GM19397 (cell line): ENCODE results near the gene SERPINB1.
"Not testable (repeated sequence)": the region's sequence is repeated elsewhere in the genome, so short reads cannot be mapped to it uniquely, and the experiment has no call there.

Source experiments
- ATAC-seq: cut with Tn5 transposase; IDR thresholded peaks from one replicate; pipeline ENCODE4 v1.9.1; 2021; ENCODE audit warnings: mild to moderate bottlenecking, moderate library complexity; ENCODE audit not compliant: unreplicated experiment

SERPINB1 gene

DNA sequence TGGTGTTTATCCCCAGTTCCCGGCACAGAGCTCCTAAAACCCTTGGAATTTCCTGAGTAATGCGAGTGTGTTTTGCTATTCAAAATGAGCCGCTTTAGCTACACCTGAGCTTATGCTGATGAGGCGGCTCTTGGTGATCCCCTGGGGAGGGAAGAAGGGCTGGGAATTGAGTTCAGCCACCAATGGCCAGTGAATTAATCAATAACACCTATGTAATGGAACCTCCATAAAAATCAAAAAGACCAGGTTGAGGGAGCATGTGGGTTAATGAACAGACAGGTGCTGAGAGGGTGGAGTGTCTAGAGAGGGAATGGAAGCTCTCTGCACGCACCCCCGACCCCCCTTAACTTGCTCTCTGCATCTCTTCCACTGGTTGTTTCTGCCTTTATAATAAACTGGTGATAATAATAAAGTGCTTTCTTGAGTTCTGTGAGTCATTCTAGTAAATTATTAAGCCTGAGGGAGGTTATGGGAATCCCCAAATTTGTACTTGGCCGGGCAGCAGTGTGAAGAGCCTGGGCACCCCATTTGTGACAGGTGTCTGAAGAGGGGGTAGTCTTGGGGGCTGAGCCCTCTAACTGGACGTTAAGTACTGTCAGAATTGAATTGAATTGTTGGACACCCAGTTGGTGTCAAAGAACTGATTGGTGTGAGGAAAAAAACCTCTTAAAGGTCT is 24.6 kb upstream of the SERPINB1 start:
- peak; percentile 41 for ATAC-seq

DNA sequence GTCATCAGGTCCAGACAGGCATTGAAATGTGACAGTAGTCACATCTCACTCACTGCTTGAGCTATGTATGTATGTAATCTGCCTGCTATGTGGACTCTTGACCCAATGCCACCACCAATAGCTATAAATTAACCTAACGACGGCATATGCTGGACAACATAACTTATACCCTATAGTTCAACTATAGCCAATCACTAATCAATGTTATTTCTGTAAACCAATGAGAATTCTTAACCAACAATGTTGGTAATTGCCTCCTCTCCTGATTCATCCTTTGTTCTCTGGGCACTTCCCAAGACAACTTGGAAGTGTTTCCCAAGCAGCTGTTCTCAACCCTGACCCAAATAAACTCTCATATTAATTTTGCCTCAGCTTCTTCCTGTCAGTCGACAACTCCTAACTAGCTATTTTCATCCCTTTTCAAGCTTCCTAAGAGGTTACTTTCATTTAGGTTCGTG is 24.1 kb upstream of the SERPINB1 start:
- ATAC-seq: no peak

GRCh38 chr6:2865270-2865669 is 23.6 kb upstream of the SERPINB1 start:
- no peak for ATAC-seq

DNA sequence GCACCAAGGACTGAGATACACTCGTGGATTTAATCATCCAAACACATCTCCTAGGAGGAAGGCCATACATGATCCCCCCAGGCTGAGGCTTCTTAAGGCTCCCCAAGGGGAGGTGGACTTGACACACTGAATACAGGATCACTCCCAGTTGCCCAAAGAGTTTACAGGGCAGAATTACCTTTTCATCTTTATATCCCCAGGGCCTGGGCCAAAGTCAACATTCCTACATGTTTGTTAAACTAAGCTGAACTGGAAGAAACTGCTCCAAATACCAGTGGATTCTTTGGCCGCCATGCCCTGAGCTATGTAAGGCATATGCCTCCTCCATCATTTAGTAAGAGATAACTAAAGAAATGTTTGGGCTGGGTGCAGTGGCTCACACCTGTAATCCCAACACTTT is 22.2 kb upstream of the SERPINB1 start:
- ATAC-seq: no peak

GRCh38 chr6:2862712-2863181 is 21.1 kb upstream of the SERPINB1 start:
- ATAC-seq: peak; percentile 51

- no peak for ATAC-seq
Measured at GRCh38 chr6:2861822-2862164, 20.1 kb upstream of the SERPINB1 start.

GRCh38 chr6:2861060-2861821 is 19.6 kb upstream of the SERPINB1 start:
- no peak for ATAC-seq

GRCh38 chr6:2860706-2861059 is 19.0 kb upstream of the SERPINB1 start:
- not testable (repeated sequence) for ATAC-seq

DNA sequence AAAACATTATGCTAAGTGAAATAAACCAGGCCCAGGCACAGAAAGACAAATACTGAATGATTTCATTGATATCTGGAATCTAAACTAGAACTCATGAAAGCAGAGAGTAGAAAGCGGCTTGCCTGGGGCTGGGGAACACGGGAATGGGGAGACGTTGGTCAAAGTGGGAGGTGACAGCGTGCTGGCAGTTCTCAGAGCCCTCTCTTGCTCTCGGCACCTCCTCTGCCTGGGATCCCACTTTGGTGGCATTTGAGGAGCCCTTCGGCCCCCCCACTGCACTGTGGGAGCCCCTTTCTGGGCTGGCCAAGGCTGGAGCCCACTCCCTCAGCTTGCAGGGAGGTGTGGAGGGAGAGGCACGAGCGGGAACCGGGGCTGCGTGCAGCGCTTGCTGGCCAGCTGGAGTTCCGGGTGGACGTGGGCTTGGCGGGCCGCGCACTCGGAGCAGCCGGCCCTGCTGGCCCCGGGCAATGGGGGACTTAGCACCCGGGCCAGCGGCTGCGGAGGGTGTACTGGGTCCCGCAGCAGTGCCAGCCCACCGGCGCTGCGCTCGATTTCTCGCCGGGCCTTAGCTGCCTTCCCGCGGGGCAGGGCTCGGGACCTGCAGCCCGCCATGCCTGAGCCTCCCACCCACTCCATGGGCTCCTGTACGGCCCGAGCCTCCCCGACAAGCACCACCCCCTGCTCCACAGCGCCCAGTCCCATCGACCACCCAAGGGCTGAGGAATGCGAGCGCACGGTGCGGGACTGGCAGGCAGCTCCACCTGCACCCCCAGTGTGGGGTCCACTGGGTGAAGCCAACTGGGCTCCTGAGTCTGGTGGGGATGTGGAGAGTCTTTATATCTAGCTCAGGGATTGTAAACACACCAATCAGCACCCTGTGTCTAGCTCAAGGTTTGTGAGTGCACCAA is 18.4 kb upstream of the SERPINB1 start:
- not testable (repeated sequence) for ATAC-seq

- no peak for ATAC-seq
Measured at GRCh38 chr6:2859185-2859700, 17.6 kb upstream of the SERPINB1 start.

GRCh38 chr6:2857580-2858337 is 16.1 kb upstream of the SERPINB1 start:
- ATAC-seq: peak; percentile 46

GRCh38 chr6:2857185-2857579 is 15.5 kb upstream of the SERPINB1 start:
- ATAC-seq: no peak

GRCh38 chr6:2855061-2855519 is 13.4 kb upstream of the SERPINB1 start:
- no peak for ATAC-seq

GRCh38 chr6:2854396-2854982 is 12.8 kb upstream of the SERPINB1 start:
- ATAC-seq: no peak

- ATAC-seq: no peak
Measured at GRCh38 chr6:2853769-2854395, 12.2 kb upstream of the SERPINB1 start.

- not testable (repeated sequence) for ATAC-seq
Measured at GRCh38 chr6:2853378-2853768, 11.7 kb upstream of the SERPINB1 start.

- ATAC-seq: no peak
Measured at GRCh38 chr6:2852921-2853322, 11.3 kb upstream of the SERPINB1 start.

GRCh38 chr6:2852514-2852855 is 10.8 kb upstream of the SERPINB1 start:
- ATAC-seq: no peak

GRCh38 chr6:2851727-2852513 is 10.3 kb upstream of the SERPINB1 start:
- no peak for ATAC-seq
